Right kidney (tissue), 1 donor: ENCODE results near the gene COL23A1.

ENCODE experiments used
- DNase-seq: peaks from one replicate; pipeline ENCODE4 v3.0.0-alpha.2; 2016

COL23A1 gene

DNA sequence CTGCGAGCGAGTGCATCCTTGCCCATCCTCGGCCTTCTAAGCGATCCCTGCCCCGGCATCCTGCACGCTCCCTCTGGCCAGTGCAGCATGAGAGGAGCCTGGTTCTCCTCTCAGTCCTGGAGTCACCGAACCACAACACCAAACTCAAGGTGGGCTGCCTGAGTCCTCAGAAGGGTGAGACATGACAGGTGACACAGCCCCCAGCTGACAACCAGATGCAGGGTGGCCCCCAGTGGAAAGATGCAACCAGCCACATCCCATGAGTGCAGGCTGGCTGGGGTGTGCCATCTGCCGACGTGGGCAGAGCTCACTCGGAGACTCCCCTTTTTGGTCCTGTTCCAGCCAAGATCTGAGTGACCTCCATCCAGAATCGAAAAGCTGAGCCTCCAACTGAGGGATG lies 58.4 kb downstream of the COL23A1 start:
- no peak for DNase-seq

DNA sequence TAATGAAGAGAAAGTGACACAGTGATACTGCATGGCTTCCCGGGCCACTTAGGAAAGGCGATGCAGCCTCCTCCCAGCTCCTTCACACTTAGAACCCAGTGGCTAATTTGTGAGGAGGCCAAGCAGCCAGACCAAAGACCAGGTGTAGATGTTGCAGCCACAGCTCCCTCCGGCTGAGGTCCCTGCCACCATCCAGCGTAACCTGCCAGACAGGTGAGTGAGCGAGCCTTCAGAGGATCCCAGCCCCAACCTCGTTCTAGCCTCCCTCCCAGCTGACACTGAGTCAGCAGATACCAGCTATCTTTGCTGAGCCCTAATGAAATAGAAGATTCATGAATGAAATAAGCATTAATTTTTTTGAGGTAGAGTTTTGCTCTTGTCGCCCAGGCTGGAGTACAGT lies 59.7 kb downstream of the COL23A1 start:
- no peak for DNase-seq

GRCh38 chr5:178529080-178529479 lies 61.1 kb downstream of the COL23A1 start:
- DNase-seq = no peak

- DNase-seq = no peak
Measured at GRCh38 chr5:178527458-178528307, 62.5 kb downstream of the COL23A1 start.

- DNase-seq = no peak
Measured at GRCh38 chr5:178526773-178527457, 63.3 kb downstream of the COL23A1 start.

- no peak for DNase-seq
Measured at GRCh38 chr5:178525906-178526732, 64.1 kb downstream of the COL23A1 start.

DNA sequence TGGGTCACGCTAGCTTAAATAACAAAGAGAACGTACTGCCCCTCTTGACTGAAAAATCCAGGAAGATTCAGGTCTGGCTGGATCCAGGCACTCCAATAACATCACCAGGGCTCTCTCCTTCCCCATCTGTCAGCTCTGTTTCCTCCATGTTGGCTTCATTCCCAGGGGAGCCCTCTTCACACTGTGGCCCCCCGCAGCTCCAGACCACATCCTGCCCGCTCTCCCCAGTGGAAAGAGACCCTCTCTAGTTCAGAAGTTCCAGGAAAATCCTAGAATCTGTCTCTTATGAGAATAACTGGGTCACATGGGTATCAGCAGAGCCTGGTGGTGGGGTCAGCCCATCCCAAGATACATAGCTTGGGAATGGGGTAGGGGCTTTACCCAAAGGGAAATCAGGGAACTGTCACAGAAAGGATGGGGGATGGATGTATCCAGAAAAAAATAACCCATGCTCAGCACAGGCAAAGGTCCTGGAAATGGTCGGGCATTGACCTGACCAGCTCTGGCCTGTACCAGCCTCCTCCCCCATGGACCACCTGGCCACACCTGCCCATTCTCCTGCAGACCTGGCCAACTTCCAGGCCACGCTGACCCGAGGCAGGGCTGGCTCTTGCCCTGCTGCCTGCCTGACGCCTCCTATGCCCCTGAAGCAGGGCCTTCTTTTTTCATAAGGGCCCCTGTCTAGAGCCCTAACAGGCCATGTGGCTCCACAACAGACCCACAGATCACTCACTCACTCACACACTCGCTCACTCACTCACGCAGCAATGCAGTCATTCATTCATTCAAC lies 65.9 kb downstream of the COL23A1 start:
- DNase-seq = no peak

DNA sequence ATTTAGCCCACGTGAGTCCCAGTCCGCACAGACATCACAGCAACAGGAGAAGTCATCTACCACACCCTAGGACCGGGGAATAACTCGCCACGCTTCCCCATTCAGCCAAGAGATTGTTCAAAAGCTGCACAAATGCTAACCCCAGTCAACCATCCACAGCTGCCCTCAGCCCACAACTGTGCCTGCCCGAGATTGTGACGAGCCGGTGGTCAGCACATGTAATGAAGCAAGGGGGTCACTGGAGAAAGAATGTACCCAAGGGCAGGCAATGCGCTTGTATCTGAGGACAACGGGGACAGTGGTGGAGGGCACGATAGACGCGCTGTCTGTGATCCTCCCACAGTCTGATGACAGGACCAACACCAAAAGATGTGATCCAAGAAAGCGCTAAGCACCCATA lies 67.8 kb downstream of the COL23A1 start:
- DNase-seq = no peak

GRCh38 chr5:178520851-178521250 lies 69.3 kb downstream of the COL23A1 start:
- DNase-seq = no peak

GRCh38 chr5:178519804-178520203 lies 70.4 kb downstream of the COL23A1 start:
- no peak for DNase-seq

- DNase-seq = no peak
Measured at GRCh38 chr5:178519155-178519554, 71.0 kb downstream of the COL23A1 start.

DNA sequence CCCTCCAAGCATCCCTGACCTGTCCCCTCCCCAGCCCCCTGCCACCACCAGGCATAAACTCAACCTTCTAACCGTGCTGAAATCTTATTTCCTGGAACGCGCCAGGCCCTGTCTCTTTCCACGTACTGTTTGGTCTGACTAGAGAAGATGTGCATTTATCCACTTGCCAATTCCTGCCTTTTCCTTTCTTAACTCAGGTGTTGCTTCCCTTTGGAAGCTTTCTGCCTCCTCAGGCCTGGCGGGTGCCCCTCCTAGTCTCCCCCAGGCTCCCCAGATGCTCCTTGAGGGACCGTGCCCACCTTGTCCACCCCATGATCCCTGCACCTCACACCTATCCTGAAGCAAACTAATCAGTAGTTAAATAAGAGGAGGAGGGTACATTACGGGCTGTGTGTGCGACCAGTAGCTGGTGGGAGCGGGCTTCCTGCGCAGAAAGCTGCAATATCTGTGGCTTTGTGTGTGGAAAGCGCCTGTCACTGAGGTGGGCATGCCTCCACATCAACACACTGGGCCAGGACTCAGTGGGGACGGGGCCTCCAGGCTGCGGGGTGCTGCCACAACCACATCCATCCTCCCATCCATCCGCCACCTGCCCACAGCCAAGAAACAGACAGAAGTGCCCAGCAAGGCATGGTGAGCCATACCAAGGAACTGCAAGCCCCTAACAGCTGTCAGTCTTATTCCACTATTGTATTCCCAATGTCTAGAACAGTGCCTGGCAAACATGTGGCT lies 73.5 kb downstream of the COL23A1 start:
- DNase-seq = no peak

GRCh38 chr5:178515776-178516503 lies 74.3 kb downstream of the COL23A1 start:
- DNase-seq = no peak

DNA sequence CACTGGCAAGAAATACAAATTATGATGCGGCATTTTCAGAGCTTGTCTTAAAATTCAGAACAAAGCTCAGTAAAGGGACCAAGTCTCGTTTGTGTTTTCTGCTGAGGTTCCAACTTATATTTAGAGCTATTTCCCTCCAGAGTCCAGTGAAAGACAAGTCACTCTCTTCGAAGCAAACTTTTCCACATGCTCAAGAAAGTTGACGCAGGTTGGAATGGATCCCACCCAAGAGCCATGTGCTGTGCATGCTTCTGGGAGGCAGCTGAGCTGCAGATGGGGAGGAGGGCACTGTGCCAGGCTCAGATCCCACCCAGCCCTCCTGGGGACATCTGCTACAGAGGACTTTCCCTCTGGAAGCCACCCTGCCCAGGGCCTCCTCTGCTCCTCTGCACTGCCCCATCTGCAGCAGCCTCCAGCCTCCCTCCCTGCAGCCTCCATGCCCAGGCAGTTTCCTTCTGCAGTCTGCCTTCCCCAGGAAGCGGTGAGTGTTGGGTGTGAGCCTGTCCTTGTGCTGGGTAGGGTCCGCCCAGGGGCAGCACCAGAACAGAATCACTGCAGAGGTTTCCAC lies 75.3 kb downstream of the COL23A1 start:
- DNase-seq = no peak

DNA sequence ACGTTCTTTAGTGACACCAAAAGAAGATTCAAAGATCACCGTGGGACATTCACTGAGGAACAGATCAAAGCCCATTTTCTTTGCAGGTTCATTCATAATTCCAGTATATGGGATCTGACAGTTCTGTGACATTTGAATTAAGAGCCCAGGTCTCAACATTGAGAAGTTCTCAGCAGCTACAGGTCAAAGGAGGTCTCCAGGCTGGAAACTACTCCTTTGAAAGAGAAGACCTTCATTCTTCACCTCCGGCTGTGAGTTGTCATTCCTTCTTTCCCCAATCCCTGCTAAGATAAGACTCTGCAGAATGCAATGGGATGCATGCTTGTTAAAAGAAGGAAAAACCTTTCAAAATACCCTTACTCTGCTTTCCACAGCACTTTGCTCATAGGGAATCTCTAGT lies 79.0 kb downstream of the COL23A1 start:
- DNase-seq = no peak

DNA sequence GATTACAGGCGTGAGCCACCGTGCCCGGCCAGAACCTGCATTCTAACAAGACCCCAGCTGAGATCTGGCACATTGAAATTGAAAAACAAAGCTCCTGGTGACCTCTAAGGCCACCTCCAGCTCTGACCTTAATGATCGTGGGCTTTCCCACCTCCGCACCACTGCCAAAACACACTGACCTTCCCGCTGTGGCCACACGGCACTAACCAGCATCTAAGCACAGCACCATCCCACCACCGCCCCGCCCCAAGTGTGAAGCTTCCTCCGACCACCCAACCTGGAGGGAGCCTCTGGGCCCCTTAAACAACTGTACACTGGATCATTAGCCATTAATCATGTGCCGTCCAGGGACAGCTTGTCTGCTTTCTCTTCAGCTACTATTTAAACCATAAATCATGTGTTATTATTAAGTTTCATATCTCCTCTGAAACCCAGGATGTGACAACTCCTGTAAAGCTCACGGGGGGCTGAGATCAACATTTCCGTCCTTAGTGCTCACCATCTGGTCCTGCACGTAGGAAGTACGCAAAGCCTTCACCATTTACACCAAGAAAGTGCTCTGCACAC lies 80.6 kb downstream of the COL23A1 start:
- DNase-seq = no peak

GRCh38 chr5:178507151-178507932 lies 82.9 kb downstream of the COL23A1 start:
- no peak for DNase-seq

GRCh38 chr5:178505639-178506407 lies 84.4 kb downstream of the COL23A1 start:
- DNase-seq = no peak
